SIG-M5 treated with dmso at 0.1 percent for 504 hours (cell line): ENCODE results near the gene ANKS1A.

Experiments used
- DNase-seq: peaks from one replicate; lab custom pipeline; 2025; ENCODE audit not compliant: unreplicated experiment; lab: John Stamatoyannopoulos, UW

ANKS1A gene

GRCh38 chr6:35036059-35036827 is 147.2 kb downstream of the ANKS1A start:
- DNase-seq, result no peak

- no peak for DNase-seq
Measured at GRCh38 chr6:35036828-35037663, 148.0 kb downstream of the ANKS1A start.

- no peak for DNase-seq
Measured at GRCh38 chr6:35037664-35038038, 148.6 kb downstream of the ANKS1A start.

GRCh38 chr6:35038076-35038475 is 149.0 kb downstream of the ANKS1A start:
- no peak for DNase-seq

GRCh38 chr6:35040398-35040797 is 151.3 kb downstream of the ANKS1A start:
- no peak for DNase-seq

GRCh38 chr6:35041086-35041861 is 152.2 kb downstream of the ANKS1A start:
- DNase-seq, result no peak

GRCh38 chr6:35042031-35042815 is 153.2 kb downstream of the ANKS1A start:
- DNase-seq, result no peak

GRCh38 chr6:35043381-35044130 is 154.5 kb downstream of the ANKS1A start:
- no peak for DNase-seq

- no peak for DNase-seq
Measured at GRCh38 chr6:35044145-35044745, 155.2 kb downstream of the ANKS1A start.

GRCh38 chr6:35044761-35045421 is 155.8 kb downstream of the ANKS1A start:
- DNase-seq, result peak; percentile 35

- DNase-seq, result no peak
Measured at GRCh38 chr6:35046103-35046502, 157.0 kb downstream of the ANKS1A start.

- no peak for DNase-seq
Measured at GRCh38 chr6:35046862-35047261, 157.8 kb downstream of the ANKS1A start.

GRCh38 chr6:35047265-35048011 is 158.4 kb downstream of the ANKS1A start:
- peak; percentile 85 for DNase-seq

- DNase-seq, result no peak
Measured at GRCh38 chr6:35048031-35048613, 159.1 kb downstream of the ANKS1A start.

GRCh38 chr6:35048631-35049083 is 159.6 kb downstream of the ANKS1A start:
- no peak for DNase-seq

GRCh38 chr6:35049156-35049735 is 160.2 kb downstream of the ANKS1A start:
- no peak for DNase-seq

GRCh38 chr6:35049900-35050756 is 161.1 kb downstream of the ANKS1A start:
- DNase-seq, result no peak
